Activated CD4-positive, alpha-beta T cell treated with anti-CD3 and anti-CD28 coated beads, Interleukin-2, amount 10 ng/mL, durations not matched to agents 24 days and 14 days (primary cell): ENCODE results near the gene COG4. TPM values are rescaled to one million over a fixed set of nuclear protein-coding genes. Genes with fewer than 3 reads are reported as not detected.
A peak's percentile ranks its signal among the peaks of the same experiment; 100 is the strongest.
"Not testable (repeated sequence)": the region's sequence is repeated elsewhere in the genome, so short reads cannot be mapped to it uniquely, and the experiment has no call there.

Source experiments
- DNase-seq: peaks from one replicate; pipeline ENCODE4 v3.0.0; 2022
- H3K27ac Mint-ChIP-seq: one replicate; pipeline ENCODE4 v1.8.0; 2022; ENCODE audit warnings: mild to moderate bottlenecking, mixed read lengths
- H3K27me3 Mint-ChIP-seq: one replicate; pipeline ENCODE4 v1.8.0; 2022; ENCODE audit warnings: mixed read lengths
- H3K36me3 Mint-ChIP-seq: one replicate; pipeline ENCODE4 v1.8.0; 2022; ENCODE audit warnings: low read depth, mild to moderate bottlenecking, mixed read lengths
- H3K4me1 Mint-ChIP-seq: one replicate; pipeline ENCODE4 v1.8.0; 2021; ENCODE audit warnings: mixed read lengths
- H3K4me3 Mint-ChIP-seq: one replicate; pipeline ENCODE4 v1.8.0; 2022; ENCODE audit warnings: mild to moderate bottlenecking, moderate library complexity, mixed read lengths
- H3K9me3 Mint-ChIP-seq: one replicate; pipeline ENCODE4 v1.8.0; 2021; ENCODE audit warnings: mixed read lengths
- intact Hi-C: fragments of 100-400 bp; cut with micrococcal nuclease; formaldehyde crosslinking; loops from one replicate; pipeline ENCODE4 v1.15.1; 2023
- total RNA-seq: library from RNA; stranded (reverse); gene quantifications from 2 replicates; pipeline ENCODE4 v1.2.3, GENCODE V29; 2022

The COG4 gene
- total RNA-seq, 1 donor from 2014 or later = 38.3 TPM

DNA sequence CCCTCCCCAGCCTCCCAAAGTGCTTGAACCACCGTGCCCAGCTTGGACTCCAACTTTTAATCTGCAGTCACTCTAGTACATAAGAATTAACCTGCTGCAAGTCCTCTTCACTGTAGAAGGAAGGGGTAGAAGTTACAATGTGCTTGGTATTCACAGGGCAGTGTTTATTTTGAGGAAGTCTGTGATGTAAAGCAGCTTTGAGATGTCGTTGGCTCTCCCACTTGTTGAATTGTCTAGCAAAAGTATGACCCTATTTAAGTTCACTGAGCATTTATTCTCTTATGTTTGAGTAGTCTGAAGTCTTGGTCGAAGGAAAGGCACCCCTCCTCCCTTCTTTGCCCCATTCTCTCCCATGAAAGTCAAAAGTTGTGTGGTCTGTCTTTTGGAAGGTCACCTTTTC is 28.4 kb upstream of the COG4 start:
- H3K27ac Mint-ChIP-seq = no peak overlapping the region
- no peak overlapping the region for H3K4me3 Mint-ChIP-seq
- no peak for DNase-seq
- H3K4me1 Mint-ChIP-seq = peaks cover 28% of the 10 kb centered on the region
- H3K9me3 Mint-ChIP-seq = no peaks in the 10 kb centered on the region
- H3K36me3 Mint-ChIP-seq = peaks cover 80% of the 10 kb centered on the region
- intact Hi-C loops = no loop called here
- H3K27me3 Mint-ChIP-seq = no peaks in the 10 kb centered on the region

DNA sequence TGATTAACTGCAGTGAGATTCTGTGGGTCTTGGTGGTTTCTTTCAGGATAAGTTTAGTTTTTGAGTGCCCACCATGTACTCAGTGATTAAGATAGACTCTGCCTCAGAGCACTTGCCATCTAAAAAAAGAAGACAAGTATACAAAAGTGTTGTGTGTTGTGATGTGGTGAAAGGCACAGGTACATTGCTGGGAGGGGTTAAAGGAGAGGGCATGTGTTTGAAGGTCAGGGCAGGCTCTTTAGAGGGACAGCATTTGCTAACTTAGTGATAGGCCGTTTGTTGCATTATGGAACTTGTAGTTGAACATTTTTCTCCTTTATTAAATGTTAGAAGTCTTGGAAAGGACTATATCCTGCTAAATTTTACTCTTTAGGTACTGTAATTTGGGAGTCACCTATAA is 26.7 kb upstream of the COG4 start:
- Mint-ChIP-seq H3K36me3 (peaks cover 76% of the 10 kb centered on the region), H3K4me1 (peaks cover 28% of the 10 kb centered on the region), H3K4me3 (no peak overlapping the region), H3K27ac (no peak overlapping the region), H3K9me3 (no peaks in the 10 kb centered on the region), H3K27me3 (no peaks in the 10 kb centered on the region)
- DNase-seq = no peak
- intact Hi-C loops = no loop called here

DNA sequence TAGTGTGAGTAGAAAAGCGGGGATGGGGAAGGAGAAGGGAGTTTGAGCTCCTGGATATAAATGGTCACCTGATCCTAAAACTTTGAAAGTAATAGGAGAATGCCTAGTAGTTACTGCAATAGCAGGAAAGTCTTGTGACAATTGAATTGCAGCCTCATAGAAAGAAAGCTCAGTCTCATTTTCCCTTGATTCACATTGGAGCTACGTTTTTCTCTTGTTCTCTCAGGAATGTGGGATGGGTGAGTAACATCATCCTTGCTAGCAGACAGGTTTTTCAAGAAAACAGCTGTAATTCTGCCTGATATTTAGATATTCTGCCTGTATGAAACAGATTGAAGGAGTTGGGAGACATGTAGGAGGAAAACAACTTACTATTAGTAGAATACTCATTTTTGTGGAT is 25.6 kb upstream of the COG4 start:
- Mint-ChIP-seq H3K27ac (no peak overlapping the region), H3K4me1 (peaks cover 24% of the 10 kb centered on the region), H3K4me3 (no peak overlapping the region), H3K9me3 (no peaks in the 10 kb centered on the region), H3K27me3 (no peaks in the 10 kb centered on the region), H3K36me3 (peaks cover 74% of the 10 kb centered on the region)
- DNase-seq = no peak
- intact Hi-C loops = no loop called here

DNA sequence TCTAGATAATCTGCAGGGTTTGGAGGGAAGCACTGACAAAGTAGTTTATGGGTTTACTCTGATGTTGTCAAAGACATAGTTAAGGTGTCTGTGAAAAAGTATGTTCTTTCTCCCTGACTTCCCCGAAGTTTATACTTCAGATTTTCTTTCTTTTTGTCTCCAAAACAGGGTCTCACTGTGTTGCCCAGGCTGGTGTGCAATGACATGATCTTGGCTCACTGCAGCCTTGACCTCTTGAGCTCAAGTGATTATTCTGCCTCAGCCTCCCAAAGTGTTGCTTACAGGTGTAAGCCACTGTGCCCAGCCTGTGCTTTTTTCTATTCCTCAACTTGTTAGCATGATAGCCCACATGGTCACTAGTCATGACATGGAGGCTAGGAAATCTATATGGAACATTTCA is 21.2 kb upstream of the COG4 start:
- H3K27ac Mint-ChIP-seq = no peak overlapping the region
- peaks cover 64% of the 10 kb centered on the region for H3K36me3 Mint-ChIP-seq
- intact Hi-C loops = no loop called here
- H3K4me1 Mint-ChIP-seq = peaks cover 13% of the 10 kb centered on the region
- H3K27me3 Mint-ChIP-seq = no peaks in the 10 kb centered on the region
- H3K4me3 Mint-ChIP-seq = no peak overlapping the region
- DNase-seq = no peak
- H3K9me3 Mint-ChIP-seq = no peaks in the 10 kb centered on the region

DNA sequence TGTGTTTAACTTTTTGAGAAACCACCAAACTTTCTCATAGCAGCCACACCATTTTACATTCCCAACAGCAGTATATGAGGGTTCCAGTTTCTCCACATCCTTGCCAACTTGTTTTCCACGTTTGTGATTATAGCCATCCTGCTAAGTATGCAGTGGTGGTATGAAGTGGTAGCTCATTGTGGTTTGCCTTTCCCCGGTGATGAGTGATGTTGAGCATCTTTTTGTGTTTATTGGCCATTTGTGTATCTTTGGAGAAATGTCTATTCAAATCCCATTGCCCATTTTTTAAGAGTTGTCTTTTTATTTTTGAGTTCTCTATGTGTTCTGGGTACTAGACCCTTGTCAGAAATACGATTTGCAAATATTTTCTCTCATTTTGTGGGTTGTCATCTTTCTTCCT is 17.6 kb upstream of the COG4 start:
- intact Hi-C loops = no loop called here
- Mint-ChIP-seq H3K27me3 (no peaks in the 10 kb centered on the region), H3K4me1 (peaks cover 18% of the 10 kb centered on the region), H3K36me3 (peaks cover 66% of the 10 kb centered on the region), H3K9me3 (no peaks in the 10 kb centered on the region), H3K27ac (no peak overlapping the region), H3K4me3 (no peak overlapping the region)
- DNase-seq = no peak

DNA sequence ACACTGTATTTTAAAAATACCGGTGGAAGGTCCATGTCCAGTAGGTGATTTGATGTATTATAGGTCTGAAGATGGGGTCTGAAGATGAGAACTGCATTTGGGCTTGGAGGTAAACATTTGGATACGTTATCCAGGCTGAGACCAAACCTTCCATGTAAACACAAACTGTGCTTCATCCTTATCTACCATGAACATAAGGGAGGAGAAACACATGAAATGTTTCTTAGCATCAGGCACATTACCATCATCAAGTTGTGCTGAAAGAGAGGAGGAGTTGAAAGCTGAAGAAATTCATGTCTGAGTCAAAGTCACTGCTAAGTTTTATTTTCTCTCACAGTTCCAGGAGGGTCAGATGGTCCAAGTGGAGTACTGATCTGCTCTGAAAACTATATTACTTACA is 11.6 kb upstream of the COG4 start:
- H3K9me3 Mint-ChIP-seq = no peaks in the 10 kb centered on the region
- H3K36me3 Mint-ChIP-seq = peaks cover 73% of the 10 kb centered on the region
- intact Hi-C loops = no loop called here
- no peak overlapping the region for H3K4me3 Mint-ChIP-seq
- H3K27ac Mint-ChIP-seq = no peak overlapping the region
- no peaks in the 10 kb centered on the region for H3K27me3 Mint-ChIP-seq
- peaks cover 28% of the 10 kb centered on the region for H3K4me1 Mint-ChIP-seq
- no peak for DNase-seq

DNA sequence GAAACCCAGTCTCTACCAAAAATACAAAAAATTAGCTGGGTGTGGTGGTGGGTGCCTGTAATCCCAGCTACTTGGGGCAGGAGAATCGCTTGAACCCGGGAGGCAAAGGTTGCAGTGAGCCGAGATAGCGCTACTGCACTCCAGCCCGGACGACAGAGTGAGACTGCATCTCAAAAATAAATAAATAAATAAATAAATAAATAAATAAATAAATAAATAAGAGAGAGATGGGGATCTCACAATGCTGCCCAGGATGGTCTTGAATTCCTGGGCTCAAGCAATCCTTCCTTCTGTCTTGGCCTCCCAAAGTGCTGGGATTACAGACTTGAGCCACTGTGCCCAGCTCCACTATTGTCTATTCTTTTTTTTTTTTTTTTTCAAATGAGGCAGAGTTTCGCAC is 6.6 kb upstream of the COG4 start:
- not testable (repeated sequence) for DNase-seq, H3K27me3 Mint-ChIP-seq, H3K9me3 Mint-ChIP-seq, H3K4me3 Mint-ChIP-seq, H3K27ac Mint-ChIP-seq
- Mint-ChIP-seq H3K4me1 (peaks cover 44% of the 10 kb centered on the region), H3K36me3 (peaks cover 77% of the 10 kb centered on the region)
- intact Hi-C loops = loop anchor here (5.0 to 10.0 kb wide), 2 partner anchors 42 to 275 kb away; partner anchors contain the start of gene EXOSC6

DNA sequence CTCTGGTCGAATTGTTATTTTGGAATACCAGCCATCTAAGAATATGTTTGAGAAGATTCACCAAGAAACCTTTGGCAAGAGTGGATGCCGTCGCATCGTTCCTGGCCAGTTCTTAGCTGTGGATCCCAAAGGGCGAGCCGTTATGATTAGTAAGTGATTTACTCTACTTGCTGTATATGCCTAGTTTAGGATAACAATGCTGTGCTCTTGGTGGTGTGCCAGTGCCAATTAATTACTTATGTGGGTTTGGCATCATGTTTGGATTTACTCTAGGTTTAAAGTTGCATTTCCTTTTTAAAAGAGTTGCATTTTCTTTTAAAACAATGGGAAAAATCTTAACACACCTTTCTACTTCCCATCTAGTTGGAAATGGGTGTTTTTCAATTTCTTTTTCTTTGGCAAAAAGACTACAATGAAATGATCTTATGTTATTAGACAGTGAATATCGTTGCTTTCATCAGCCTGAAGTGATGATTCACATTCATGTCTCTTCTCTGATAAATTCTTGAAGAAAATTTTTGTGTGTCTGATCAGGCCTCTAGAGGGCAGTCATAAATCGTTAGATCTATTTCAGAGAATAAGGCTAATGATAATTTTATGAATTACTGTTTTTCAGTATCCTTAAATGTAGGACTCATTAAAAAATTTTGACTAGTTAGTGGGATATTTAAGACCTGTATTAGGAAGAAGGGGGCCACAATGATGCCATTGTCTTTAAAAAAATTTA is 5.9 kb upstream of the COG4 start:
- Mint-ChIP-seq H3K36me3 (peaks cover 78% of the 10 kb centered on the region), H3K4me1 (peaks cover 42% of the 10 kb centered on the region), H3K4me3 (peak overlapping the region; percentile 60), H3K27me3 (no peaks in the 10 kb centered on the region), H3K27ac (no peak overlapping the region), H3K9me3 (no peaks in the 10 kb centered on the region)
- peak; percentile 63 for DNase-seq
- intact Hi-C loops = loop anchor here (5.0 to 10.0 kb wide), 2 partner anchors 43 to 274 kb away; partner anchors contain the start of gene EXOSC6

DNA sequence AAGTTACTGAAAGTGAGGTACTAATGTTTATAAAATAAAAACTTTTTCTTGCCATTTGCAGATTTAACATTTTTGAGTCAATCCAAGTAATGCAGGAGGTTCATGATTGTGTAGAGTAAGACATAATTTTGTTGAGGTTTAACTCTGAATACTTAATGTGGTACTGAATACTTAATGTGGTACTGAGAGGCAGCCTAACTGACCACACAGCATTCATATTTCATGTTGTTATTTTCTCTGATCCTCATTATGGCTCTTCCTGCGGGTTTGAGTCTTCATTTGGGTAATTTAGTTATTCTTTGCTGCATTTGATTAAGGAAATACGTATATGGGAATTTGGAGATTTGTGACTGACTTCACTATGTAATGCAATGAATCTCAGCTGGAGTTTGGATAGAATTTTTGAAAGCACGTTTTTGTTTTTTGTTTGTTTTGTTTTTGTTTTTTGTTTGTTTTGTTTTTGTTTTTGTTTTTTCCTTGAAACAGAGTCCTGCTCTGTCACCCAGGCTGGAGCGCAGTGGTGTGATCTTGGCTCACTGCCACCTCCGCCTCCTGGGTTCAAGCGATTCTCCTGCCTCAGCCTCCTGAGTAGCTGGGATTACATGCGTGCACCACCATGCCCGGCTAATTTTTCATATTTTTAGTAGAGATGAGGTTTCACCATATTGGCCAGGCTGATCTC is 4.1 kb upstream of the COG4 start:
- no peak for DNase-seq
- peaks cover 39% of the 10 kb centered on the region for H3K4me1 Mint-ChIP-seq
- peak overlapping the region; percentile 71 for H3K4me3 Mint-ChIP-seq
- no peaks in the 10 kb centered on the region for H3K27me3 Mint-ChIP-seq
- H3K36me3 Mint-ChIP-seq = peaks cover 69% of the 10 kb centered on the region
- H3K9me3 Mint-ChIP-seq = no peaks in the 10 kb centered on the region
- intact Hi-C loops = loop anchor here (5.0 to 10.0 kb wide), 2 partner anchors 45 to 273 kb away; partner anchors contain the start of gene EXOSC6
- H3K27ac Mint-ChIP-seq = peak overlapping the region; percentile 83

DNA sequence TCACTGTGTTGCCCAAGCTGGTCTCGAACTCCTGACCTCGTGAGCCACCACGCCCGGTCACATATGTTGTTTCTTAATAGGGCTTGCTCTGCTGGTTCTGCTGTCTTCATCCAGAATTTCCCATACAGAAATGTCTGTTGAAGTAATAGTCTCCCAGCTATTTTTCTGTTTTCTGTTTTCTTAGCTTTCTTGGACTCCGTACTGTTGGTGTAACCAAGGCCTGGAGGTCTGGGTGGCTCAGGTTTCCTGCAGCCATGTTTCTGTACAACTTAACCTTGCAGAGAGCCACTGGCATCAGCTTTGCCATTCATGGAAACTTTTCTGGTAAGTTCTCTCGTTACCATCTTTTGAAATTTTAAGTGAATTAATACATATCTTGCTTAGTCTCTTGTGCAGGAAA is 3.0 kb upstream of the COG4 start:
- Mint-ChIP-seq H3K9me3 (no peaks in the 10 kb centered on the region), H3K27me3 (no peaks in the 10 kb centered on the region), H3K36me3 (peaks cover 61% of the 10 kb centered on the region), H3K27ac (peak overlapping the region; percentile 83), H3K4me1 (peaks cover 45% of the 10 kb centered on the region), H3K4me3 (peak overlapping the region; percentile 71)
- intact Hi-C loops = loop anchor here (5.0 to 10.0 kb wide), 2 partner anchors 46 to 272 kb away; partner anchors contain the start of gene EXOSC6
- no peak for DNase-seq

DNA sequence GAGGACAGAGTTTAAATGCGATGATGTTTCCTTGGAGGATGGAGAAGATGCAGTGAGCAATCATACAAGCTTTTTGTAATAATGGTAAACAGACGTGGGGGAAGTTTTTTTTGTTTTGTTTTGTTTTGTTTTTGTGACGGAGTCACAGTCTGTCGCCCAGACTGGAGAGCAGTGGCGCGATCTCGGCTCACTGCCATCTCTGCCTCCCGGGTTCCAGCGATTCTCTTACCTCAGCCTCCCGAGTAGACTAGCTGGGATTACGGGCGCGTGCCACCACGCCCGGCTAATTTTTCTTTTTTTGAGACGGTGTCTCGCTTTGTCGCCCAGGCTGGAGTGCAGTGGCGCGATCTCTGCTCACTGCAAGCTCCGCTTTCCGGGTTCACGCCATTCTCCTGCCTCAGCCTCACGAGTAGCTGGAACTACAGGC is 1.1 kb upstream of the COG4 start:
- peak overlapping the region; percentile 92 for H3K4me3 Mint-ChIP-seq
- peaks cover 52% of the 10 kb centered on the region for H3K4me1 Mint-ChIP-seq
- H3K9me3 Mint-ChIP-seq, H3K27me3 Mint-ChIP-seq: not testable (repeated sequence)
- peaks cover 55% of the 10 kb centered on the region for H3K36me3 Mint-ChIP-seq
- peak overlapping the region; percentile 96 for H3K27ac Mint-ChIP-seq
- DNase-seq = peak; percentile 79
- intact Hi-C loops = loop anchor here (10.0 kb wide), 1 partner anchor 270 kb away; the partner anchor contains the start of gene EXOSC6

DNA sequence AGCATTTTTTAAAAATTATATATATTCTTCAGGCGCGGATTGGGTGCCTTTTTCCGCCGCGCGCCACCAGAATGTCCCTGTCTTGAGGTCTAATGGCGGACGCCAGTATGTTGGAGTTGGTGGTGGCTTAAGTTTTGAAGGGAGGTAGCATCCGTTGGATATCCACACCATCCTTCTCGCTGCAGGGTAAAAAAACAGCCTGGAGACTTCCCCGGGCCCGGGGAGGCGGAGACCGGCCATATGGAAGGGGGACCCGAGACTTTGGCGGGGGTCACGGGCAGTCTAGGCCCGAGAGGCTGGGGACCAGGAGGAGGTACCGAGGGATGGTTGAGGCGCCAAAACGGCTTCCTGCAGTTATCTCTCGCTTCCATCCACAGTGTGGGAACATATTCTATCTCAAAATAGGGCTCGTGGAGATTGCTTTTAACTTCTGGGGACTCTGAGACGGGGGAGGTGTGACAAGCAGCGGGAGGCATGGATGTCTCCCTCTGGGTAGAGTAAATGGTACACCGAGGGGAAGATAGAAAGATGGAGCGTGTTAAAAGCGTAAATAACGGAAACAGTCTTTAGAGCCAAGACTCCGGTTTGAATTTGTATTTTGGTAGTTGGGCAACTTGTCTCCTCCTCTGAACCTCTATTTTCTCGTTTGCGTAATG is 517 bp upstream of the COG4 start, which contains the start of gene SF3B3:
SF3B3 (plus strand) TSS at position 74 of the 656 bp plus-strand sequence. CDS start 2,841 bp downstream, outside the sequence.
- peaks cover 49% of the 10 kb centered on the region for H3K36me3 Mint-ChIP-seq
- H3K9me3 Mint-ChIP-seq = no peaks in the 10 kb centered on the region
- intact Hi-C loops = loop anchor here (1.0 to 10.0 kb wide), 5 partner anchors 48 to 269 kb away; partner anchors contain the start of genes AARS1, DDX19A and EXOSC6
- peaks cover 46% of the 10 kb centered on the region for H3K4me1 Mint-ChIP-seq
- H3K27me3 Mint-ChIP-seq = no peaks in the 10 kb centered on the region
- peak; percentile 92 for DNase-seq
- H3K4me3 Mint-ChIP-seq = peak within 1 kb of the TSS; percentile 92
- H3K27ac Mint-ChIP-seq = peak within 1 kb of the TSS; percentile 96

DNA sequence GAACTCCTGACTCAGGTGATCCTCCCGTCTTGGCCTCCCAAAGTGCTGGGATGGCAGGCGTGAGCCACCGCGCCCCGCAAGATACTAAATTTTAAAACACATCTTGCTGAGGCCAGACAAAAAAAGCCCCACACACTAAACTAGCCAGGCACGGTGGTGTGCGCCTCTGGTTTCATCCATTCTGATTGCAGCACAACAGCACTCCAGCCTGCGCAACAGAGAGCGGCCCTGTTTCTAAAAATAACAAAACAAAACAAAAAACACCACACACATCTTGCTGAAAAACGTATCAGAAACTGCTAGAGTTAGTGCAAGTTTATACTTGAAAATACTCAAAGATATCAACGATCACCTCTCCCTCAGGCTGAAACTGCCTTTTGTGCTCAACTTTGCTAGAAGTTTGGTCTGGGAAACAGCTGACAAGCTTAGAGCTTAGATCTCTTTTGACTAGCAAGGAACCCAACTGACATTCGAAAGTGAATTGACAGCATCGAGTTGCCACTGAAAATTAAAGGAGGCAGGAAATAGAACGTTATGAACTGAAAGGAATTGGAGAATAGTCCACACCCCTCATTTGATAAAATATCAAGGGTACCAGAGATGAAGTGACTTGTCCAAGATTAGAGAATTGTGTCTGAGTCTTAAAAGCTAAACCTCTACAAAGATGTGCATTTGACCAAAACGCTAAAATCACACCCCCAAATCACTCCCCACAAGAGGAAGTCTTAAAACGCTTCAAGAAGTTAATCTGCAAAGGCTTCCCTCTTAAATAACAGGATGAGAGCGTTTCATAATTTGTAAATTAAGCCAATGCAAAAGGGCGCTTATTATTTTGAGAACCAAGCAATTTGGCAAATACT is 908 bp downstream of the COG4 start:
- intact Hi-C loops = loop anchor here (1.0 to 10.0 kb wide), 5 partner anchors 46 to 268 kb away; partner anchors contain the start of genes AARS1, DDX19A and EXOSC6
- Mint-ChIP-seq H3K27me3 (no peaks in the 10 kb centered on the region), H3K27ac (peak overlapping the region; percentile 96), H3K36me3 (peaks cover 44% of the 10 kb centered on the region), H3K9me3 (no peaks in the 10 kb centered on the region), H3K4me3 (peak overlapping the region; percentile 92), H3K4me1 (peaks cover 39% of the 10 kb centered on the region)
- peak; percentile 70 for DNase-seq
